Natural killer cell (primary cell): ENCODE data around the gene AOAH. TPM values are rescaled to one million over a fixed set of nuclear protein-coding genes. Genes with fewer than 3 reads are reported as not detected.

Experiments used
- ATAC-seq, 3 donors: fragments of 150-1000 bp in 2 of 3; fragments of 200-7000 bp in 1 of 3; cut with Tn5 transposase; 1 replicate in 1 of 3; 2 replicates in 2 of 3; pipeline ENCODE4 v1.10.0; 2021; ENCODE audit warnings: mild to moderate bottlenecking in 2 of 3, moderate library complexity in 2 of 3
- DNase-seq, 2 donors: peaks; one replicate each; pipeline versions ENCODE4 v3.0.0 to v3.0.0-alpha.2; 2013 to 2021; ENCODE audit warnings: mixed read lengths in 1 of 2
- H3K27ac ChIP-seq: one replicate; pipeline ENCODE4 v1.5.1; 2013; ENCODE audit warnings: mild to moderate bottlenecking, low read length
- H3K27me3 ChIP-seq: one replicate; pipeline ENCODE4 v1.6.1; 2013; ENCODE audit warnings: low read length; ENCODE audit not compliant: control insufficient read depth, insufficient read depth
- H3K36me3 ChIP-seq: one replicate; pipeline ENCODE4 v1.6.1; 2013; ENCODE audit warnings: low read length; ENCODE audit not compliant: control insufficient read depth, insufficient read depth
- H3K4me1 ChIP-seq: one replicate; pipeline ENCODE4 v1.6.1; 2013; ENCODE audit warnings: low read length; ENCODE audit not compliant: control insufficient read depth, insufficient read depth
- H3K4me3 ChIP-seq: one replicate; pipeline ENCODE4 v1.5.1; 2013; ENCODE audit warnings: low read length
- H3K9me3 ChIP-seq: one replicate; pipeline ENCODE4 v1.6.1; 2013; ENCODE audit warnings: low read length; ENCODE audit not compliant: control insufficient read depth, insufficient read depth
- H3K27ac Mint-ChIP-seq, 2 donors: one replicate each; pipeline ENCODE4 v1.8.0; 2022; ENCODE audit warnings: mild to moderate bottlenecking in 2 of 2, mixed read lengths in 2 of 2, moderate library complexity in 1 of 2
- H3K27me3 Mint-ChIP-seq, 2 donors: one replicate each; pipeline ENCODE4 v1.8.0; 2022; ENCODE audit warnings: low read depth in 2 of 2, mixed read lengths in 2 of 2
- H3K36me3 Mint-ChIP-seq: one replicate; pipeline ENCODE4 v1.8.0; 2022; ENCODE audit warnings: mixed read lengths
- H3K4me1 Mint-ChIP-seq, 2 donors: one replicate each; pipeline ENCODE4 v1.8.0; 2022; ENCODE audit warnings: mixed read lengths in 2 of 2
- H3K4me3 Mint-ChIP-seq: one replicate; pipeline ENCODE4 v1.8.0; 2022; ENCODE audit warnings: mild to moderate bottlenecking, moderate library complexity, mixed read lengths
- H3K9me3 Mint-ChIP-seq, 2 donors: one replicate each; pipeline ENCODE4 v1.8.0; 2022; ENCODE audit warnings: mixed read lengths in 2 of 2
- CTCF ChIP-seq: fragments of 200-600 bp; IDR thresholded peaks from one replicate; pipeline ENCODE4 v1.8.0; 2022; ENCODE audit warnings: antibody characterized with exemption
- WGBS: methylation state at CpG from one replicate; pipeline ENCODE4 v1.1.7; 2013; ENCODE audit warnings: missing lambda C conversion rate; ENCODE audit not compliant: insufficient coverage; 5-methylcytosine and 5-hydroxymethylcytosine counted together
- intact Hi-C: fragments of 100-400 bp; cut with micrococcal nuclease; formaldehyde crosslinking; loops from one replicate; pipeline ENCODE4 v1.14.2; 2022
- total RNA-seq, 4 donors: library from RNA; stranded (reverse); fragments of 120-200 nt in 1 of 4; gene quantifications; one replicate each; pipeline versions ENCODE4 v1.2.3 to v1.2.4, GENCODE V29; 2013 to 2022

AOAH gene
- total RNA-seq, 3 donors from 2014 or later (not counting 1 experiment from before 2014, with no cell fraction given) = 263 to 403 (median 312) TPM

GRCh38 chr7:36742911-36743775 is 18.8 kb upstream of the AOAH start:
- Histone ChIP-seq H3K27ac (no peak overlapping the region), H3K36me3 (no peaks in the 10 kb centered on the region), H3K27me3 (no peaks in the 10 kb centered on the region), H3K4me3 (no peak overlapping the region), H3K9me3 (no peaks in the 10 kb centered on the region), H3K4me1 (peaks cover 14% of the 10 kb centered on the region)
- peak in 1 of 2 donors; percentile 19 for DNase-seq
- no peak overlapping the region for H3K4me3 Mint-ChIP-seq
- intact Hi-C loops = no loop called here
- no peaks in the 10 kb centered on the region for H3K9me3 Mint-ChIP-seq
- peaks cover 34 to 37% of the 10 kb centered on the region in 2 donors for H3K4me1 Mint-ChIP-seq
- no peaks in the 10 kb centered on the region for H3K27me3 Mint-ChIP-seq
- H3K36me3 Mint-ChIP-seq = no peaks in the 10 kb centered on the region
- 87% methylated on average over 5 of the region's 6 CpGs for WGBS
- no peak for TF ChIP-seq CTCF
- ATAC-seq = peak in 1 of 3 donors; percentile 46
- peak overlapping the region in 1 of 2 donors; percentile 31 for H3K27ac Mint-ChIP-seq

GRCh38 chr7:36741866-36742265 is 17.6 kb upstream of the AOAH start:
- Mint-ChIP-seq H3K27me3 (no peaks in the 10 kb centered on the region), H3K4me3 (no peak overlapping the region), H3K9me3 (no peaks in the 10 kb centered on the region), H3K4me1 (peaks cover 27 to 29% of the 10 kb centered on the region in 2 donors), H3K36me3 (no peaks in the 10 kb centered on the region), H3K27ac (no peak overlapping the region)
- DNase-seq (no peak), ATAC-seq (no peak)
- intact Hi-C loops = no loop called here
- Histone ChIP-seq H3K4me1 (peaks cover 15% of the 10 kb centered on the region), H3K27ac (no peak overlapping the region), H3K4me3 (no peak overlapping the region), H3K36me3 (no peaks in the 10 kb centered on the region), H3K27me3 (no peaks in the 10 kb centered on the region), H3K9me3 (no peaks in the 10 kb centered on the region)
- 100% methylated on average over 1 of the region's 3 CpGs for WGBS
- no peak for TF ChIP-seq CTCF

- no peak overlapping the region for H3K4me3 Mint-ChIP-seq
- H3K27me3 Mint-ChIP-seq = no peaks in the 10 kb centered on the region
- 96% methylated on average over 3 of the region's 3 CpGs for WGBS
- H3K4me1 Mint-ChIP-seq = peaks cover 34 to 47% of the 10 kb centered on the region in 2 donors
- intact Hi-C loops = no loop called here
- no peaks in the 10 kb centered on the region for H3K36me3 Mint-ChIP-seq
- H3K27ac ChIP-seq = no peak overlapping the region
- TF ChIP-seq CTCF = no peak
- DNase-seq (no peak), ATAC-seq (no peak)
- no peaks in the 10 kb centered on the region for H3K36me3 ChIP-seq
- no peak overlapping the region for H3K4me3 ChIP-seq
- H3K27me3 ChIP-seq = no peaks in the 10 kb centered on the region
- no peaks in the 10 kb centered on the region for H3K9me3 ChIP-seq
- H3K4me1 ChIP-seq = peaks cover 15% of the 10 kb centered on the region
- H3K27ac Mint-ChIP-seq = no peak overlapping the region
- no peaks in the 10 kb centered on the region for H3K9me3 Mint-ChIP-seq
These were observed 15.1 kb upstream of the AOAH start for GRCh38 chr7:36739351-36739750.
